ENCODE results near the gene NEDD8.

NEDD8 gene

GRCh38 chr14:24167469-24168114 lies 64.6 kb downstream of the NEDD8 start:
- no peak overlapping the region for H3K27ac Mint-ChIP-seq
- H3K36me3 Mint-ChIP-seq (ENCODE audit: low read depth): peaks cover 46% of the 10 kb centered on the region
- no peaks in the 10 kb centered on the region for H3K4me1 Mint-ChIP-seq
- no peak overlapping the region for H3K4me3 Mint-ChIP-seq
- TF ChIP-seq CTCF (IDR thresholded peaks at IDR 0.05; ENCODE audit: unreplicated experiment in 3 of 3): no peak
- H3K27me3 Mint-ChIP-seq (ENCODE audit: low read depth): no peaks in the 10 kb centered on the region
- H3K9me3 Mint-ChIP-seq: no peaks in the 10 kb centered on the region

All from nephron (organoid).